ENCODE results near the gene CCNF.
"Not testable (repeated sequence)": the region's sequence is repeated elsewhere in the genome, so short reads cannot be mapped to it uniquely, and the experiment has no call there.

Gene CCNF

DNA sequence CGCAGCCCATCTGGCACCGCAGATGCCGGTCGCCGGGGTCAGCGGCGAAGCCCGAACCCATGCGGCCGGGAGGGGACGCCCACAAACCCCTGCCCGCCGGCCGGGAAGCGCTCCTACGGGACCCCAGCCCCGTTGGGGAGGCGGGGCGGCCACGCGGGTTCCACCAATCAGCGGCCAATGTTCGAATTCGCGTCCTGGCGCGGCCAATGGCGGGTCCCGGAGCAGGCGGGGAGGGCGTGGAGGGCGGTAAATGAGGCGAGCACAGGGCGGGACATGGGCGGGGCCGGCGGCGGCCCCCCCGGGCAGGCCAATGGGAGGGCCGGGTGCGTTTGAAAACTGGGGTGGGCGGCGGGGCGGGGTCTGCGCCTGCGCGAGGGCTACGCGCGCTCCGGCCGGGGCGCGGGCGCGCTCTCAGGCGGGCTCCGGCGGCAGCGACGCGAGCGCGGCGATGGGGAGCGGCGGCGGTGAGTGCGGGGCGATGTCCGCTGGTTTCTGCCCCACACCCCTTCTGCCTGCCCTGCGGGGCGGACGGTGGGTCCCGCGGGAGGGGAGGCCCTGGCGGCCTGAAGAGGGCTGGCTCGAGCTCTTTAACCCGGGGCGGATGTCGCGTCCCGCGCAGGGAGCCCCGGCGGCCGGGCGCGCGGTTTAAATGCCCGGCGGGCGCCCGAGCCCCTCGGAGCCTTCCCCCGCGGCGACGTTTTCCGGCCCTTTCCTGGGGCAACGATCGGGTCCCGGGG is at the start of gene CCNF:
TSS of gene CCNF (plus strand) at position 414 of the 737 bp plus-strand sequence. CDS start at position 449, 35 bp downstream.
- peak; percentile 60 for DNase-seq

DNA sequence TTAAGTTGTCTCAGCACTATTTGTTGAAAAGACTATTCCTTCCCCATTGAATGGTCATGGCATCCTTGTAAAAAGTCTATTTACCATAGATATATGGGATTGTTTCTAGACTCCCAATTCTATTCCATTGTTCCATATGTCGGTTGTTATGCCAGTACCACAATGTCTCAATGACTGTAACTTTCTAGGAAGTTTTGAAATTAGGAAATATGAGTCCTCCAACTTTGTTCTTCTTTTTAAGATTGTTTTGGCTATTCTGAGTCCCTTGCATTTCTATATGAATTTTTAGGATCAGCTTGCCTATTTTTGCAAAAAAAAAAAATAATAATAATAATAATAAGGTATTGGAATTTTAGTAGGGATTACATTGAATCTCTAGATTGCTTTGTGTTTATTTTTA is 45.7 kb upstream of the CCNF start:
- no peak for DNase-seq

DNA sequence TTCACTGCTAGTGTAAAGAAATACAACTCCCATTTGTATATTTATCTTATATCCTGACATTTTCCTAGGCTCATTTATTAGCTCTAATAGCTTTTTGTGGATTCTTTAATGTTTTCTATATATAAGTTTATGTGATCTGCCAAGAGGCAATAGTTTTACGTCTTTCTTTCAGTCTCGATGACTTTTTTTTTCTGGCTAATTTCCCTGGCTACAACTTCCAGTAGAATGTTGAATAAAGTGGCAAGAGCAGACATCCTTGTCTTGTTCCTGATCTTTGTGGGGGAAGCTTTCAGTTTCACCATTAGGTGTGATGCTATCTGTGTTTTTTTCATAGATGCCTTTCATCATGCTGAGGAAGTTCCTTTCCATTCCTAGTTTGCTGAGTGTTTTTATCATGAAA is 44.8 kb upstream of the CCNF start:
- DNase-seq = no peak

- no peak for DNase-seq
Measured at GRCh38 chr16:2385190-2385836, 43.9 kb upstream of the CCNF start.

GRCh38 chr16:2385982-2386381 is 43.3 kb upstream of the CCNF start:
- DNase-seq = not testable (repeated sequence)

GRCh38 chr16:2386990-2387389 is 42.3 kb upstream of the CCNF start:
- no peak for DNase-seq

DNA sequence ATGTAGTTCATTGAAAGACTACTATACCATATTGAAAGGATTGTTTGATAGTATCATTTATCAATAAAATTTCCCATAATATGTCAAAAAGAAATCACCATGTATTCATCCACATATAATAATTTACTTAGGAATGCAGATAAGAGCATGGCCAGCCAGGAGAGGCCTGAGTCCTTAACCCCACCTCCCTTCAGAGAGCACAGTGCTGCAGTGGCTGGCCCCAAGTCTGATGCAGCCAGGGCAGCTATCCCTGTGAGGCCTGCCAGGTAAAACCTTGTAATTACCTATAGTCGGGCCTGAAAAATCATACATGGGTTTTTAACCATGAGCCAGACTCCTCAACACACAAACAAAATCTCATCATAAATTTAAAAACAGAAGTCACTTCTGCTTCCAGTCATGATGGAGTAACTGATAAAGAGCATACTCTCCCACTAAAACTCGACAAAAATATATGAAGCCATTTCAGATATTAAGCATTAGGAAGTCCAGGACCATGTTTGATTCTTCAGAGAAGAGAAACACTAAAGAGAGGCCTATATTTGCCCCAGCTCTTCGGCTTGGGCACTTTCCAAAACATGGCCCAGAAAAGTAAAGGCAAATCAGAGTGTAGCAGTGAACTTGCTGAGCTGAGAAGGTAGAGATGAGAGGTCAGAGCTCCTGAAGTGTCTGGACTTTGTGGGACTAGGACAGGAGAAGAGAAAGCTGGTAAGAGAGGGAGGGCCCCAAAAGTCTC is 40.9 kb upstream of the CCNF start:
- no peak for DNase-seq

- DNase-seq = no peak
Measured at GRCh38 chr16:2388875-2389433, 40.3 kb upstream of the CCNF start.

- DNase-seq = no peak
Measured at GRCh38 chr16:2392025-2392424, 37.2 kb upstream of the CCNF start.

- DNase-seq = no peak
Measured at GRCh38 chr16:2398520-2398919, 30.7 kb upstream of the CCNF start.

GRCh38 chr16:2404099-2404498 is 25.1 kb upstream of the CCNF start:
- no peak for DNase-seq

DNA sequence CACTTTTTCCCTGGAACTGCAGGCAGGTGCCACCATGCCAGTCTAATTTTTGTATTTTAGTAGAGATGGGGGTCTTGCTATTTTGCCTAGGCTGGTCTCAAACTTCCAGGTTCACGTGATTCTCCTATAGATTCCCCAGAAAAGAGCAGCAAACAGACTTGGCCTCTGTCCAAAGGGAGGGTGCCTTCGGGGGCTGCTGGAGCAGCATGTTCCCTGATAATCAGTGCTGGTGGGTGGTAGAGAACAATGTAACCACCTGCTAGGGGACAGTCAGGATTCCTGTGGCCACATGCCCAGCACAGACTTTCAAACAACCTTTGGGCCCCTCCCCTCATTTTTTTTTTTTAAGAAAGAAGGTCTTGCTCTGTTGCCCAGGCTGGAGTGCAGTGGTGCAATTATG is 14.2 kb upstream of the CCNF start:
- DNase-seq = no peak

- DNase-seq = no peak
Measured at GRCh38 chr16:2420035-2420434, 9.2 kb upstream of the CCNF start.

- DNase-seq = no peak
Measured at GRCh38 chr16:2422123-2422867, 7.0 kb upstream of the CCNF start.

- DNase-seq = no peak
Measured at GRCh38 chr16:2424061-2425007, 4.9 kb upstream of the CCNF start.

GRCh38 chr16:2425008-2425518 is 4.2 kb upstream of the CCNF start:
- no peak for DNase-seq

- no peak for DNase-seq
Measured at GRCh38 chr16:2425825-2426430, 3.3 kb upstream of the CCNF start.

GRCh38 chr16:2426941-2427361 is 2.3 kb upstream of the CCNF start:
- DNase-seq = no peak

DNA sequence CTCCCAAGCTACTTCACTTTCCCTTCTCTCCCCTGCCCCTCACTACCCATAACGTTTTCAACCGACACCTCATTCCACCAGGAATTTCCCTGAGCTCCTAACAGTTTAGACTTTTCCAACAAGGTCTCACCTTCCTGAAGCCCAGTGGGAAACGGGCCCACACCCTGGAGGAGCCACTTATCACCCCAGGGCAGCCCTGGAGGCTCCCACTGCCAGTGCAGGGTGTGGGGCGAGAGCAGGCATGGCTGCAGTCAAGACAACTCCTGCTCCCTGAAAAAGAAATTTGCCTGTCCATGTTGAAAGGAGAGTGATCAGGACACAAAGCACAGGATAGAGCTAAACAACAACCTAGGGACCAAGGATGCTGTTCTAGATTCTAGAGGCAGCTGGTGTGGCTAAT is 1.7 kb upstream of the CCNF start:
- no peak for DNase-seq

DNA sequence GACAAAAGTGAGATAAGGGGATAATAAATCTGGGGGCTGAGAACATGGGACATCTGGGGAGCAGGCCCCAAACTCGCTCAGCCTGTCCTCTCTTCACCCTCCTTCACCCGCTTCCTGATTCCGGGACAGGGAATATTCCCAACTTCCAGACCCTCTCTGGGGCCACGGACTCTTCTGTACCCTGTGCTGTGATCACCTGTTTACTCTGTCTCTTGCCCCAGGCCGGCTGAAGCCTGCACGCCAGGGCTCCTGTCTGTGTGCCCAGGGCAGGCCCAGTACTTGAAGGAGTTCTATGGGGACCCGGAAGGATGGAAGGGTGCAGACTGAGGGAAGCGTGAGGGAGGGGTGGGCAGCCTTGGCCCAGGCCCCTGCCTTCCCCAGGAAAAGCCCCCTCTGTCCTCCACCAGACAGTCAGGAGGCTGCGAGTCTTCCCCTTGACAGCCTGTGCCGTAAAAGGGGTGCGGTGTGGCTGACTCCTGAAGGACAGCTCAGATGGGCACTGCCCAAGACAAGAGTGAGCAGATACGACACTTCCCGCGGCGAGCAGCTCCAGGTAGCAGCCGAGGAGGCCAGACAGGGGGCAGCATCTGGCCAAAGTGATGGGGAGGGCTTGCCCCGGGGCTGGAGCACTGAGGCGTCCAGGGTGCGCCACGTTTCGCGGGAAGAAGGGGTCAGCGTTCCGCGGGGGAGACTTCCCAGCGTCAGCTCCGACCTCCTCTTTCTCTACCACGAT is 1.0 kb upstream of the CCNF start:
- no peak for DNase-seq

- DNase-seq = no peak
Measured at GRCh38 chr16:2428784-2429033, 538 bp upstream of the CCNF start.

All from NCI-H1048 (cell line).